Loucy (cell line): ENCODE results near the gene VSX2.

Source experiments
- H2AFZ ChIP-seq: fragments of 200-600 bp; sonication (generic); 2 replicates; pipeline ENCODE4 v1.6.0; 2016; ENCODE audit warnings: antibody characterized with exemption, mild to moderate bottlenecking, low read length, moderate library complexity
- H3F3A ChIP-seq: fragments of 200-600 bp; 2 replicates; pipeline ENCODE4 v1.6.0; 2016; ENCODE audit warnings: antibody characterized with exemption, low read depth, mild to moderate bottlenecking
- H3K27me3 ChIP-seq: fragments of 200-600 bp; sonication (generic); 2 replicates; pipeline ENCODE4 v1.6.1; 2014; ENCODE audit warnings: low read length, mild to moderate bottlenecking; ENCODE audit not compliant: insufficient read depth, poor library complexity, severe bottlenecking
- H3K36me3 ChIP-seq: fragments of 200-600 bp; sonication (generic); 2 replicates; pipeline ENCODE4 v1.6.1; 2016; ENCODE audit warnings: low read length; ENCODE audit not compliant: insufficient read depth
- H3K4me1 ChIP-seq: fragments of 200-600 bp; sonication (generic); 2 replicates; pipeline ENCODE4 v1.5.1; 2014; ENCODE audit warnings: low read length, mild to moderate bottlenecking; ENCODE audit not compliant: insufficient read depth, poor library complexity, severe bottlenecking
- H3K4me2 ChIP-seq: fragments of 200-600 bp; sonication (generic); 2 replicates; pipeline ENCODE4 v1.6.0; 2014; ENCODE audit warnings: antibody characterized with exemption, low read length, low read depth, mild to moderate bottlenecking; ENCODE audit not compliant: poor library complexity, severe bottlenecking
- H3K4me3 ChIP-seq: fragments of 200-600 bp; sonication (generic); 2 replicates; pipeline ENCODE4 v1.5.1; 2014; ENCODE audit warnings: low read length, mild to moderate bottlenecking, mixed read lengths; ENCODE audit not compliant: poor library complexity, severe bottlenecking
- H3K79me2 ChIP-seq: fragments of 200-600 bp; sonication (generic); 2 replicates; pipeline ENCODE4 v1.6.1; 2014; ENCODE audit warnings: low read length; ENCODE audit not compliant: insufficient read depth
- H3K9ac ChIP-seq: fragments of 200-600 bp; sonication (generic); 2 replicates; pipeline ENCODE4 v1.6.0; 2014; ENCODE audit warnings: mild to moderate bottlenecking, low read depth, low read length, moderate library complexity; ENCODE audit not compliant: poor library complexity, severe bottlenecking
- H3K9me2 ChIP-seq: fragments of 200-600 bp; sonication (generic); replicated peaks from 2 replicates; pipeline ENCODE4 v1.6.1; 2016; ENCODE audit warnings: low read depth, low read length, mixed read lengths
- H3K9me3 ChIP-seq: fragments of 200-600 bp; sonication (generic); 2 replicates; pipeline ENCODE4 v1.6.1; 2014; ENCODE audit warnings: mild to moderate bottlenecking, antibody characterized with exemption, low read length, low read depth; ENCODE audit not compliant: insufficient read depth
- H4K20me1 ChIP-seq: fragments of 200-600 bp; sonication (generic); 2 replicates; pipeline ENCODE4 v1.6.0; 2014; ENCODE audit warnings: antibody characterized with exemption, low read length, mild to moderate bottlenecking; ENCODE audit not compliant: insufficient read depth, poor library complexity, severe bottlenecking
- CTCF ChIP-seq: fragments of 200-600 bp; sonication (generic); conservative IDR thresholded peaks from 2 replicates; pipeline ENCODE4 v1.5.1; 2014; ENCODE audit warnings: mild to moderate bottlenecking, antibody characterized with exemption, low read length
- EZH2phosphoT487 ChIP-seq: fragments of 200-600 bp; IDR thresholded peaks from 2 replicates; pipeline ENCODE4 v1.6.1; 2018; ENCODE audit warnings: antibody characterized with exemption, mild to moderate bottlenecking, moderate library complexity, borderline replicate concordance

Gene VSX2

DNA sequence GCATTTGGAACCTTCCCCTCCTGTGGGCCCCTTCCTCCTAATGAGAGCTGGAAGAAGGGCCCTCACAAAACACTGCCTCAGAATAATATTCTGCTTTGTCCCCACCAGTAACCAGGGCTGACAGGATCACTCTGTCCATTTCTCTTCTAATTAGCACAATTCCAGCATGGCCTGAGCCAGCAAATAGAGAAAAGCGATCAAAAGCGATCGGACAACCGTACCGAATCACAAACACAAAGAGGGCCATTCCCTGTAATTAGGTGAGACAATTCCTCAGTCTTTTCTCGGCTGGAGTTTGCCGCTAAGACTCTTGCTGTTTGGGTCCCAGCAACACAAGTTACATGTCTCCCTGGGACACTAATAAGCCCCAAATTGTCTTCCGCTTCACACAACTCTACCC is 35.6 kb upstream of the VSX2 start:
- no peaks in the 10 kb centered on the region for H3K27me3 ChIP-seq
- TF ChIP-seq CTCF (no peak), EZH2phosphoT487 (no peak)
- no peak overlapping the region for H3K4me3 ChIP-seq
- no peaks in the 10 kb centered on the region for H3K4me1 ChIP-seq
- no peaks in the 10 kb centered on the region for H3K9me2 ChIP-seq
- H3K79me2 ChIP-seq: no peaks in the 10 kb centered on the region
- no peak overlapping the region for H3K4me2 ChIP-seq
- H4K20me1 ChIP-seq: no peaks in the 10 kb centered on the region
- H3K9ac ChIP-seq: no peak overlapping the region
- H2AFZ ChIP-seq: no peak overlapping the region
- H3K36me3 ChIP-seq: peaks cover 12% of the 10 kb centered on the region; the same call in 1 of the 2 replicates
- no peaks in the 10 kb centered on the region for H3K9me3 ChIP-seq
- no peaks in the 10 kb centered on the region for H3F3A ChIP-seq

DNA sequence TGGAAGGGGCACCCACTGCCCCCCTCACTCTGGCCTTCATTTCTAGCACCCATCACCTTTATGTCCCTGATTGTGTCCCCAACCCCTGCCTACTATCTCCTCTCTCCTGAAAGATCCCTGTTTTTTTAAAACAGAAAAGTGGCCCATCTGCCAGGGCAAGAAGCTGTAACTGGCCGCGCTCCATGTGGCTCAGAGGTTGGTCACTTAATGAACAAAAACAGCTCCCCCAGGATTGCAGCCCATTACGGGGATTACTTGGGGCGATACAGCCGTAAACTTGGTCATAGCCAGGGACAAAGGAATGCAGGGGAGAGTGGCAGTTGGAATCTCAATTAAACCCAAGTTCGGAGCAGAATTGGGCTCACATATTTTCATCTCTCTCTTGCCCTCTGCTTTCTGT is 34.8 kb upstream of the VSX2 start:
- Histone ChIP-seq H3K9ac (no peak overlapping the region), H3K27me3 (no peaks in the 10 kb centered on the region), H3K4me2 (no peak overlapping the region), H2AFZ (no peak overlapping the region), H3K9me3 (no peaks in the 10 kb centered on the region), H3K9me2 (no peaks in the 10 kb centered on the region), H3K79me2 (no peaks in the 10 kb centered on the region), H3K4me3 (no peak overlapping the region), H3K36me3 (peaks cover 4% of the 10 kb centered on the region; the same call in 1 of the 2 replicates), H4K20me1 (no peaks in the 10 kb centered on the region), H3F3A (no peaks in the 10 kb centered on the region), H3K4me1 (no peaks in the 10 kb centered on the region)
- TF ChIP-seq EZH2phosphoT487 (no peak), CTCF (no peak)

- Histone ChIP-seq H3K9me2 (no peaks in the 10 kb centered on the region), H2AFZ (no peak overlapping the region), H3K4me2 (no peak overlapping the region), H3F3A (no peaks in the 10 kb centered on the region), H3K4me3 (no peak overlapping the region), H3K36me3 (no peaks in the 10 kb centered on the region; the same call in 1 of the 2 replicates), H3K9ac (no peak overlapping the region), H3K79me2 (no peaks in the 10 kb centered on the region), H4K20me1 (no peaks in the 10 kb centered on the region), H3K9me3 (no peaks in the 10 kb centered on the region), H3K27me3 (no peaks in the 10 kb centered on the region), H3K4me1 (no peaks in the 10 kb centered on the region)
- no peak for TF ChIP-seq CTCF
- no peak for TF ChIP-seq EZH2phosphoT487
These were observed 33.4 kb upstream of the VSX2 start for GRCh38 chr14:74205882-74206281.
